AG08395 (cell line): ENCODE measurements around the gene ALDH3B1.
A peak's percentile ranks its signal among the peaks of the same experiment; 100 is the strongest.

Source experiments
- DNase-seq: peaks from one replicate; pipeline ENCODE4 v3.0.0; 2012; ENCODE audit warnings: mixed read lengths, low spot score

Gene ALDH3B1

DNA sequence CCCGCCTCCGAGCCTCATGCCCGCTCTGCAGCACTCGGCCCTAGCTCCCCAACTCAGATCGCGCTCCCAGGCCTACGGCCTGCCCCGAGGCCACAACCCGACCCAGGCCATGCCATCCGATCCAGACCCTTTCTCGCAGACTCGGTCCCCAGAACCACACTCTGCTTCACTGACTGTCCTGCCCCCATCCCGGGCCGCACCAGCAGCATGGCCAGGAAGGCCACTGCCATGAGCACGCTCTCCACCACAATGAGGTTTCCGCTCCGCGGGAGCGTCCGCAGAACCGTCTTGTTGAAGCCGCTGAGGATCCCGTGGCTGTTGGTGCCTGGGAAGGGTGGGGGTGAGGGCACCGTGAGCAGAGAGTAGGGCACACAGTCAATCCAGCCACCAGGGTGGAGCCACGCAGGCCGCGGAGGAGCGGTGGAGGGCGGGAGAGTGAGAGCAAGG is 12.6 kb upstream of the ALDH3B1 start:
- DNase-seq, result no peak

DNA sequence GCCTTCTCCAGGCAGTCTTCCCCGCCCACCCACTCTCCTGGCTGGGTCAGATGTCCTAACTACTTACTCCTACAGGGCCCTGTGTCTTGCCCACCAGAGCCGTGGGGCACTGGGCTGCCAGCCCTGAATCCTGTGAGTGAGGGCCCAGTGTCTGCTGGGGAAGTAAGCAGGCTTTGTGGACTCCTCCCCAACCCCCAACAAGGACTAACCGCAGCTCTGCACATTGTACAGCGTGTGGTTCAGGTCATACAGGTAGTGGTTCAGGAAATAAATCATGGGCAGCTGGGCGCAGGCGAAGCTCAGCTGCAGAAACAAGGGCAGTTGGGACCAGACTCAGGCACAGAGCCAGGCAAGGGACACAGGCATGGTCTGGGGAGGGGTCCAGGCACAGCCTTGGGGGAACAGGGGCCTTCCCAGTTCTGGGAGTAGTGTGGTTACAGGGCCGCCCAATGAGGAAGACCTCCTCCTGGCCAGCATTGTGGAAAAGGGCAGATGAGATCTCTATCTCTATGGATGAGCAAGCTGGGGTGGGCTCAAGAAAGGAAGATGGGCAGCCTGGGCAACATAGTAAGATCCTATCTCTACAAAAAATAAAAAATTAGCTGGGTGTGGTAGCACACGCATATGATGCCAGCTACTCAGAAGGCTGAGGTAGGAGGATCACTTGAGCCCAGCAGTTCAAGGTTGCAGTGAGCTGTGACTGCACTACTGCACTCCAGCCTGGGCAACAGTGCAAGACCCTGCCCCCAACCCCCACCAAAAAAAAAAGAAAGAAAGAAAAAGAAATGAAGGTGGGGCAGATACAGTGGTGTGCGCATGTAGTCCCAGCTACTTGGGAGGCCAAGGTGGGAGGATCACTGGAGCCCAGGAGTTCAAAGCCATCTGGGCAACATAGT is 11.7 kb upstream of the ALDH3B1 start:
- DNase-seq, result no peak

DNA sequence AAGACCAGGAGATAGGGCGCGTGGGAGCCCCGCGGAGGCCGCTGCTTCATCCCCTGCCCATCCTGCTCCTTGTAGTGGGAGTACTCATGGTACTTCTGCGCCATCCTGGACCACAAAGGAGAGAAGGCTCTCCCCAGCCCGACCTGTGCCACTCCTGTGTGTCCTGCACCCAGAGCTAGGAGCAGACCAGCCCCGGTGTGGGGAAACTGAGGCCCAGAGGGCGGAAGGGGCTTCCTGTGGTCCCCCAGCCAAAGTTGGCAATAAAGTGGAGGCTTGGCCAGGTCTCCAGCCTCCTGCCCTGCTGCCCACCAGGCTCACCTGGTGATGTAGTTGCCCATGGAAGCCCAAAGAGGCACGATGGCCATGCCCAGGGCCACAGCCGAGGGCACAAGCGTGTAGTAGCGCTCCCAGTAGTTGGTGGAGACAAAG is 10.9 kb upstream of the ALDH3B1 start:
- no peak for DNase-seq

DNA sequence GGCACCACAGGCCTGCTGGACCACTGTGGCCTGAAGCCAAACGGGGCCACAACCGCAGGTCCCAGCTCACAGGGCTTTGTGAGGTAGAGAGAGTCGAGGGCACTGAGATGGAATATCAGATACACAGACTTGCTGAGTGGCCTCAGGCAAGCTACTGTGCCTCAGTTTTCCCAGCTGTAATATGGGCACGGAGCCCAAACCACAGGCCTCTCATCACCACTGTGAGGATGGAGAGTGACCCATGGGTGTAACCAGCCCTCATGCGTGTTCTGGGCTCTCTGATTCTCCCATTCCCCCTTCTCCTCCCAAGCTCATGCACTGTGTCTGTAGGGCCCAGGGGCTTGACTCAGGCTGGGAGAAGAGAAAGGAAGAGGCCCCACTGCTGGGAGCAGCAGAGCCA is 10.4 kb upstream of the ALDH3B1 start:
- DNase-seq, result no peak

DNA sequence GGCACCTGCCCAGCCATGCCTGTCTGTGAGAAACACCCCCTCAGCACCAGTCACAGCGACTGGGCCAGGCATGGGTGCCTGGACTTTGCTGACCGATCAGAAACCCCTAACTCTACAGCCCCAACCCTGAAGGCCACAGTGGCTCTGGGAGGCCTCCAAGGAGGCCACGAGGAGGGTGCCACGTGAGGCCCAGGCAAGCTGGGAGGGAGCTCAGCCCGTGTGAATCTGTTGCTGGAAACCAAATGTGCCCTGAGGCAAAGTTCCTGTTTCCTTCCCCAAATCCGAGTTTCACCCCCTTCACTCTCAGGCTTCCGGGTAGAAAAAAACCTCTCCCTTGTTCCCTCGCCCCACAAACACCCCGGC is 7.6 kb upstream of the ALDH3B1 start:
- no peak for DNase-seq

DNA sequence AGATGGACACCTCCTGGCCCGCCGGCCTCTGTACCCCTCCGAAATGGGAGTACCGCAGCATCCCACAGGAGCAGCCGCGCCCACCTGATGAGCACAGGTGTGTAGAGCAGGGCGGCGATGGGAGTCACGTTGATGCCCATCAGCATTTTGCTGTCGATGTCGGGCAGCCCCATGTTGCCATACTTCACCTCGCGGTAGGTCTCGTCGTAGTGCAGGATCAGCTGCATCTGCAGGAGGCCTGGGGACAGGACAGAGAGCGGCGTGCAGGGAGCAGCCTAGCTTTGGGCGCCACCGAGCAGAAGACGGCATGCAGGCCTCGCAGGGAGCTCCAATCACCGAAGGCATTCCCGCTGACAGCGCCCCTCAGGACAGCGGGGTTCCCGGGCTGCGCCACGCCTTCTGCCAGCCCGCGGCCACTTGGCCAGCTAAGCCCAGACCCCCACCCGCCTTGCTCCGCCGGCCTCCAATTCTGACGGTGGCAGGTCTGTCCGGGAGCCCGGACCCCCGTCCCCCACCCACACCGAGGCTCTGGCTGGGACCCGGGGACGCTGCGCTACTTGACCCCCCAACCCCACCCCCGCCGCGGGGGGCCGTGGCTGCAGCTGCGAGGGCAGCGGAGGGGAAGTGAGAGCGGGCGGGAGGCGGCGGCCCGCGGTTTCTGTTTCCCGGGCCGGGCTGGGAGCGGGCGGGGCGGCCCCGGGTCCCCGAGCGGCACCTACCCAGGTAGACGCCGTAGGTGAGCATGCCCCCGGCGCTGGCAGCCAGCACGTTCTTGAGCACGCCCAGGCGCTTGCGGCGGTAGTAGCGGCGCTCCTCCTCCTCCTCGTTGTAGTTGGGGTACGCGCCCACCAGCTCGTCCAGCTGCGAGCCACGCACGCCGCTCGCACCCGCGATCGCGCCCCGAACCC is 6.9 kb upstream of the ALDH3B1 start:
- DNase-seq, result peak; percentile 36

GRCh38 chr11:68003846-68004550 is 6.1 kb upstream of the ALDH3B1 start, which contains the start of gene UNC93B1:
Gene UNC93B1 (minus strand): TSS chr11:68004097. CDS start chr11:68004043, 54 bp downstream.
- peak; percentile 89 for DNase-seq

GRCh38 chr11:68004551-68005335 is 5.4 kb upstream of the ALDH3B1 start:
- DNase-seq, result no peak

GRCh38 chr11:68006606-68007166 is 3.4 kb upstream of the ALDH3B1 start:
- no peak for DNase-seq

DNA sequence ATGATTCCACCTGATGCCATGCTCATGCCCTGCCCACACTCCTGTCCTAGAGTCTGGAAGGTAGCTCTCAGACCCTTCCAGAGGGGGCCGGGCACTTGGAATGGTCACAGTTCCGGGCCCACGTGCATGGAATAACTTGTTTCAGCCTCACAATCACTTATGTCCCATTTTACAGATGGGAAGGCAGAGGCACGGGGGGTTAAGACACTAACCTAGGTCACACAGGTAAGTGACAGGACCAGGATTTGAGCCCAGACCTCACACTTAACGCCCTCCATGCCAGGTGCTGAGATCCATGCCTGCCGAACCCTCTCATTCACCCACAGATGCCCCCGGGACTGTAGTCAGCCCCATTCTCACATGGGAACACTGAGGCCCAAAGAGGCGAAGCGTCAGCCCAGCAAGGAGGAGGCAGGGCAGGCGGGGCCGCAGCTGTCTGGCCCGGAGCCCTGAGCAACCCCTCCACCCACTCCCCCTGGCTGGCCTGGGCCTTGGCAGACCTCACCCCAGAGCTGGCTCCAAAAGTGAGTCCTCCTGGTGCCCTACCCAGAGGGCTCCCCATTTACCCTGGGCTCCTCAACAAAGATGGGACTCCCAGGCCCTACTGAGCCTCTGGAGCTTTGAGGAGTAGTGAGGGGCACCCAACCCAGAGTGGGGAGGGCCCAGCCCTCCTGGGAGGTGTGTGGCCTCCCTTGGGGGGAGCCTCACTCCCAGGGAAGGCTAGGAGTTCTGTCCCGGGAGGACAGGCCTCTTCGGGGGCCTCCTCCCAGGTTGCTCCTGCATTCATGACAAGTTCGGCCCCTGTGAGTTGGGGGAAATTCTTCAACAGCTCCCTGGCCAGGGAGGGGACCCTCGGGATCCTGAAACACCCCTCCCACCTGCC is 2.4 kb upstream of the ALDH3B1 start:
- DNase-seq, result no peak

DNA sequence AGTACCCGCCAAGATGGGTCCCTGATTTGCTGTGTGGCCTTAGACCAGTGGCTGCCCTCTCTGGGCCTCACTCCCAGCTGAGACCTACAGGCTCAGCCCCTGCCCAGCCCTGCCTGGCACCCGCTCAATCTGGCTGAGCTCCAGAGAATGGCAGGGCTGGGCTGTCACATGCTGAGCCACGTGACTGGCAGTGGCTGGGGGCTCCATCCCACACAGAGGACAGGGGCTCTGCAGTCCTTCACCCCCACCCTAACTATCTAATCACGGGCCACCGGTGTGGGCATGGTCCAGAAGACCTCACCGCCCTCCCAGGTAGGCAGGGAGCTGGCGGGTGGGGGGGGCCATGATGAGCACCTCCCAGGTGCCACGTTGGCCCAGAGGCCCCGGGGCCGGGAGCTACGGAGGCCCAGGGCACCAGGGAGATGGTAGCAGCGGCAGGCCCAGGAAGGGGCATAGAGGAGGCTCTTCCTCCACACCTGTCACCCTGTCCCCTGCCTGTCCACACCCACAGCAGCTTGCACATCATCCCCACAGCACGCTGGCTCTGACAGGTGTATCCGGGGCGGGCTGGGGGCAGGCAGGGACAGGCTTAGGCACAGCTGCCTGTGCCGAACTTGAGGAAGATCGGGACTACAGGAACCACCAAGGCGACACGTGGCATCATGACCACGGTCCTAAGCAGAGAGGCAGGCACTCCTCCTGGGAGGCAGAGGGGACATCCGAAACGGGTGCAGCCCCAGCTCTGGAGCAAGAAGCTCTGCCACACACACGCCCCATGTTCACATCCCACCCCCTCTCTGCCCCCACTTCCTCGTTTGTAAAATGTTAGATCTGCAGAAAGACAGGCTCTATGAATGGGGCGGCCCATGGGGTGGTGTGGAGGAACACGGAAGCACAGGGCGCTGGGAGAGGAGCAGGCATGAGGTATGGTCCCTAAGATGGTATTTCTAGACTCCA is 1.5 kb upstream of the ALDH3B1 start:
- no peak for DNase-seq

DNA sequence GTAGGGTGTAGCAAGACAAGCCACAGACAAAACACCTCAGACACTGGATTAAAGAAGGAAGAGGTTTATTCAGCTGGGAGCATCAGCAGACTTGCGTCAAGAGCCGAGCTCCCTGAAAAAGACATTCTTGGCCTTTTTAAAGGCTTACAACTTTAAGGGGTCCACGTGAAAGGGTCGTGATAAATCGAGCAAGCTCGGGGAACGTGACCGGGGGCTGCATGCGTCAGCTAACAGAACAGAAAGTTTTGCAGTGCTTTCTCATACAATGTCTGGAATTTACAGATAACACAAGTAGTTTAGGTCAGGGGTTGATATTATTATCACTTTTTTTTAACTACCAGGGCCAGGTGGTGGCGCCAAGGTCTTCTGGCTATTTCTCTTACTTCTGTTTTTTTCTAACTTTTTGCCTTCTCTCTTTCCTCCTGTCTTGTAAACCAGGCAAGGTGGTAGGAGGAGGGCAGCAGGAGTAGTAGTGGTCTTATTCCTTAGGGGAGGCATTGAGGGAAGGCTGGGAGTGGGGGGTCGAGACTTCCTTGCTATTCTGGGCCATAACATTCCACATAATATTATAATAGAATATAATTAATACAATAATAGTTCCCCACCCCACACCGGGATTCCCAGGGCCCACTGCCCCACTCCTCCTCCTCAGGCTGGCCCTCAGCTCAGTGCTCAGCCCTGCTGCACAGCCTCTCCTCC is 587 bp upstream of the ALDH3B1 start:
- no peak for DNase-seq

DNA sequence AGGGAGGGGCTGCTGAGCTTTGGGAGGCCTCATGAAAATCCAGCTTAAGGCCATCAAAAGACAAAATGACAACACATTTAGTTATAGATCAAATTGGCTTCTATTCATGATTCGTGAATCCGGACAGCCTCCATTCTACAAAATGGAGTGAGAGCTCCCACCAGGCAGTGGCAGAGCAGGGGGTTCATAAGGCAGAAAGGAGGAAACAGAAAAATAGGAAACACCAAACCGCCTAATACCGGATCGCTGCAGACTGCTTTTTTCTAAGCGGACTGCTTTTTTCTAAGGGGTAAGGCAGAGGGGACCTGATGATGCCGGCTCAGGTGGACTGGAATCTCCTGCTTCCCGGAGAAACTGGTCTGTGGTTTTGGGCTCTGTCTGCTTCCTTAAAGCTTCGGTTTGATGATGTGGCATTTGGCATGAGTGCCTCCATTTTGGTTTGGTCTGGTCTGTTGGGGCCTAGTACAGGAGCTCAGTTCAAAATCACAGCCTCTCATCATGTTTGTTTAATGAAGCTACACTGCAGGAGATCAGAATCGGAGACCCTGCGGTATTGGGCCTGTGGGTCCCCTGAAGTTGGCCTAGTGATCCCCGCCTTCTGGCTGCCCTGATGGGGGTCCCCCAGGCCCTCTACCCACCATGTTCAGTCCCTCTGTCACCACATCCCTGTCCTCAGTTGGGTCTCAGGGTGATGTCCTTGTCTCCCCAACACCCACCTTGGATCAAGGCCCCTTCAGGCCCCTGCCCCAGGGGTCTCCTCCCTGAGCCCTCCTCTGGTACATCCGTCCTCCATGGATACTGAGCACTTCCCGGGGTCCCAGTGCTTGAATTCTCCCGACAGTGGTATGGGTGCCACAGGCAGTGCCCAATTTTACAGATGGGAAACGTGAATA is 1.2 kb downstream of the ALDH3B1 start:
- no peak for DNase-seq

GRCh38 chr11:68012044-68012842 is 2.1 kb downstream of the ALDH3B1 start:
- DNase-seq, result no peak

DNA sequence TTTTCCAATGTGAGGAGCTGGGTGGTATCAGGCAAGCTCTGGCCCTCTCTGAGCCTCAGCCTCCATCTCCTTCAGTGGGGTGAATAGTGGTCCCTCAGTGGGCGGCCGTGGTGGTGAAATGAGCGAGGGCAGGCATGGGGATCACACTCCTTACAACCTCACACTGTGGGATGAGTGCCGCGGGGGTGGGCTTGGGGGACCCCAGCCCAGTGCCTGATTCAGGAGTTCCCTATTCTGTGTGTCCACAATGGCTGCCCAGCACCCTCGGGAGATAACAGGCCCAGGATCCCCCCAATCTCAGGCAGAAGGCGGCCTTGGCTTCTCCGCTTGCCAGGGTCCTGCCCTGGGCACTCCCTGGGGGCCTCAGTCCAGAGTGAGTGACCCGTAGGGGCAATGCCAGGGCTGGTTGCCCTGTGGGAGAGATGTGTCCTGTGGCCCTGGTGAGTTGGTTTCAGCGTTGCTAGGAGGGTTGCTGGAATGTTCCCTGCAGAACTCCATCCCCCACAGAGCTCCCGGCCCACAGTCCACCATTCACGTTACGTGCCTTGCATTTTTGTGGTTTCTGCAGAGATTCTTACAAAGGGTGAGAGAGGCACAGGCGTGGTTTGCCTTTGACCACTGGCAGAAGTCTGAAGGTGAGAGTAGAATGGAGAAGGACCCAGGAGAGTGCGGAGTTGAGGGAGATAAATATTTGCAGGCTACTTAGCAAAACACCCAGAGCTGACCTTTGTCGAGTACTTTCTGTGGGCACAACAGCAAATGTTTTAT is 2.9 kb downstream of the ALDH3B1 start:
- peak; percentile 94 for DNase-seq
